ENCODE results near the gene AHCYL2. TPM values are rescaled to one million over a fixed set of nuclear protein-coding genes. Genes with fewer than 3 reads are reported as not detected.

The AHCYL2 gene
- total and polyA plus RNA-seq, 2 experiments from 2014 or later: 1.9 to 8.9 TPM

- no peak overlapping the region for H3K4me3 ChIP-seq
- DNase-seq: no peak
- no peak overlapping the region for H3K9ac ChIP-seq
- H3K9me2 ChIP-seq (ENCODE audit: insufficient read depth): no peaks in the 10 kb centered on the region
- H3K4me2 ChIP-seq (ENCODE audit: unreplicated experiment): no peak overlapping the region
- no peak overlapping the region for H3K27ac ChIP-seq
- no peaks in the 10 kb centered on the region for H3K27me3 ChIP-seq (replicated peaks; ENCODE audit: insufficient read depth)
- no peaks in the 10 kb centered on the region for H3K36me3 ChIP-seq (ENCODE audit: low read depth)
- TF ChIP-seq EZH2 (IDR thresholded peaks at IDR 0.05; ENCODE audit: insufficient read depth, poor library complexity, severe bottlenecking): no peak
- no peak for TF ChIP-seq EZH2phosphoT487 (IDR thresholded peaks at IDR 0.05; ENCODE audit: insufficient read depth, low read depth)
- no peaks in the 10 kb centered on the region for H3K4me1 ChIP-seq (ENCODE audit: insufficient read depth)
- H3K9me3 ChIP-seq (ENCODE audit: low read depth): no peaks in the 10 kb centered on the region
- H3F3A ChIP-seq (ENCODE audit: insufficient read depth): no peaks in the 10 kb centered on the region
- H4K20me1 ChIP-seq (ENCODE audit: insufficient read depth): no peaks in the 10 kb centered on the region
- no peaks in the 10 kb centered on the region for H3K79me2 ChIP-seq (ENCODE audit: insufficient read depth)
- WGBS, 2 experiments (ENCODE audit: low coverage in 1 of 2, low lambda C conversion rate in 2 of 2, missing lambda C conversion rate in 2 of 2): 45 to 57% methylated on average over 2 of the region's 2 CpGs
- in situ Hi-C loops (cut with MboI): no loop called here
- H2AFZ ChIP-seq: no peak overlapping the region
Observed at GRCh38 chr7:129285111-129285510, 60.3 kb downstream of the AHCYL2 start.

- no peaks in the 10 kb centered on the region for H3K36me3 ChIP-seq (ENCODE audit: low read depth)
- H3F3A ChIP-seq (ENCODE audit: insufficient read depth): peaks cover 19% of the 10 kb centered on the region
- no peak overlapping the region for H2AFZ ChIP-seq
- H3K4me2 ChIP-seq (ENCODE audit: unreplicated experiment): no peak overlapping the region
- in situ Hi-C loops (cut with MboI): no loop called here
- no peak for DNase-seq
- no peaks in the 10 kb centered on the region for H3K27me3 ChIP-seq (replicated peaks; ENCODE audit: insufficient read depth)
- no peak for TF ChIP-seq EZH2 (IDR thresholded peaks at IDR 0.05; ENCODE audit: insufficient read depth, poor library complexity, severe bottlenecking)
- TF ChIP-seq EZH2phosphoT487 (IDR thresholded peaks at IDR 0.05; ENCODE audit: insufficient read depth, low read depth): no peak
- WGBS, 2 experiments (ENCODE audit: low coverage in 1 of 2, low lambda C conversion rate in 2 of 2, missing lambda C conversion rate in 2 of 2): 92 to 96% methylated on average over 3 of the region's 3 CpGs
- H4K20me1 ChIP-seq (ENCODE audit: insufficient read depth): no peaks in the 10 kb centered on the region
- no peak overlapping the region for H3K4me3 ChIP-seq
- H3K9me3 ChIP-seq (ENCODE audit: low read depth): no peaks in the 10 kb centered on the region
- H3K9ac ChIP-seq: no peak overlapping the region
- no peaks in the 10 kb centered on the region for H3K79me2 ChIP-seq (ENCODE audit: insufficient read depth)
- peaks cover 10% of the 10 kb centered on the region for H3K4me1 ChIP-seq (ENCODE audit: insufficient read depth)
- no peak overlapping the region for H3K27ac ChIP-seq
- H3K9me2 ChIP-seq (ENCODE audit: insufficient read depth): no peaks in the 10 kb centered on the region
Observed at GRCh38 chr7:129292861-129293260, 68.0 kb downstream of the AHCYL2 start.

GRCh38 chr7:129295015-129295423, 70.2 kb downstream of the AHCYL2 start:
- Histone ChIP-seq H3K4me3 (peak overlapping the region; percentile 29; the same call in 1 of the 2 replicates), H3K36me3 (ENCODE audit: low read depth) (no peaks in the 10 kb centered on the region), H3K9ac (0 out of 2 replicates have a peak overlapping the region, but pooled peaks have one; percentile 12), H3K27ac (peak overlapping the region; percentile 36), H3K27me3 (replicated peaks; ENCODE audit: insufficient read depth) (no peaks in the 10 kb centered on the region), H3F3A (ENCODE audit: insufficient read depth) (peaks cover 19% of the 10 kb centered on the region), H2AFZ (no peak overlapping the region), H3K9me3 (ENCODE audit: low read depth) (no peaks in the 10 kb centered on the region), H3K4me1 (ENCODE audit: insufficient read depth) (peaks cover 10% of the 10 kb centered on the region), H4K20me1 (ENCODE audit: insufficient read depth) (no peaks in the 10 kb centered on the region), H3K79me2 (ENCODE audit: insufficient read depth) (no peaks in the 10 kb centered on the region), H3K9me2 (ENCODE audit: insufficient read depth) (no peaks in the 10 kb centered on the region), H3K4me2 (ENCODE audit: unreplicated experiment) (peak overlapping the region; percentile 70)
- in situ Hi-C loops (cut with MboI): no loop called here
- no peak for TF ChIP-seq EZH2phosphoT487 (IDR thresholded peaks at IDR 0.05; ENCODE audit: insufficient read depth, low read depth)
- no peak for TF ChIP-seq EZH2 (IDR thresholded peaks at IDR 0.05; ENCODE audit: insufficient read depth, poor library complexity, severe bottlenecking)
- 10% methylated on average over 2 of the region's 2 CpGs for WGBS, 2 experiments (ENCODE audit: low coverage in 1 of 2, low lambda C conversion rate in 2 of 2, missing lambda C conversion rate in 2 of 2)
- peak; percentile 96 for DNase-seq

GRCh38 chr7:129298268-129298893, 73.6 kb downstream of the AHCYL2 start:
- DNase-seq: peak; percentile 64
- 29 to 37% methylated on average over 3 of the region's 3 CpGs for WGBS, 2 experiments (ENCODE audit: low coverage in 1 of 2, low lambda C conversion rate in 2 of 2, missing lambda C conversion rate in 2 of 2)
- TF ChIP-seq EZH2phosphoT487 (IDR thresholded peaks at IDR 0.05; ENCODE audit: insufficient read depth, low read depth): no peak
- no peak for TF ChIP-seq EZH2 (IDR thresholded peaks at IDR 0.05; ENCODE audit: insufficient read depth, poor library complexity, severe bottlenecking)

More at GRCh38 chr7:129298268-129298893, 73.6 kb downstream of the AHCYL2 start:
- Histone ChIP-seq H3K4me3 (no peak overlapping the region), H2AFZ (no peak overlapping the region), H3K4me1 (ENCODE audit: insufficient read depth) (peaks cover 10% of the 10 kb centered on the region), H3K27me3 (replicated peaks; ENCODE audit: insufficient read depth) (no peaks in the 10 kb centered on the region), H4K20me1 (ENCODE audit: insufficient read depth) (no peaks in the 10 kb centered on the region), H3K36me3 (ENCODE audit: low read depth) (no peaks in the 10 kb centered on the region), H3F3A (ENCODE audit: insufficient read depth) (peaks cover 19% of the 10 kb centered on the region), H3K9me2 (ENCODE audit: insufficient read depth) (no peaks in the 10 kb centered on the region), H3K9ac (no peak overlapping the region), H3K4me2 (ENCODE audit: unreplicated experiment) (no peak overlapping the region), H3K9me3 (ENCODE audit: low read depth) (no peaks in the 10 kb centered on the region), H3K27ac (no peak overlapping the region), H3K79me2 (ENCODE audit: insufficient read depth) (no peaks in the 10 kb centered on the region)
- in situ Hi-C loops (cut with MboI): no loop called here

Measured in GM23248 (cell line).